ENCODE measurements around the gene OSBPL9. TPM values are rescaled to one million over a fixed set of nuclear protein-coding genes. Genes with fewer than 3 reads are reported as not detected.
A peak's percentile ranks its signal among the peaks of the same experiment; 100 is the strongest.
"Not testable (repeated sequence)": the region's sequence is repeated elsewhere in the genome, so short reads cannot be mapped to it uniquely, and the experiment has no call there.

The OSBPL9 gene
- total RNA-seq, 1 experiment from 2014 or later = 128 TPM

DNA sequence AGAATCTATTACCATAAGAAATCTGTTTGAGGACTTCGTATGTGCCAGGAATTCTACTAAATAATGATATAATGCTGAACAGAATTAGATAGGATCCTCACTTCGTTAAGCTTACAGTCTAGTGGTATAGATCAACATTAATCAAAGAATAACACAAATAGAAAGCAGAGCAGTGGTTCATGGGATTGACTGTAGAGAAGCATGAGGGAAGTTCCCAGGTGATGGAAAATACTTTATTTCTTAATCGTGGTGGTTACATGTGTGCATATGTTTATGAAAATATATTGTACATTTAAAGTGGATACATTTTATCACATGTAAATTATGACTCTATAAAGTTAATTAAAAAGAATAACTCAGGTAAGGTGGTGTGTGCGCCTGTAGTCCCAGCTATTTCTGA is 110.5 kb downstream of the OSBPL9 start:
- Histone ChIP-seq H3K27ac (ENCODE audit: low read length) (no peak overlapping the region), H3K4me3 (ENCODE audit: low read length) (no peak overlapping the region), H3K9me3 (ENCODE audit: low read length) (no peaks in the 10 kb centered on the region), H3K4me2 (ENCODE audit: low read depth, low read length, poor library complexity, severe bottlenecking) (no peak overlapping the region), H3K36me3 (ENCODE audit: insufficient read depth, low read length) (no peaks in the 10 kb centered on the region), H3K9ac (ENCODE audit: low read length) (no peak overlapping the region), H4K20me1 (ENCODE audit: insufficient read depth, low read depth, low read length) (peaks cover 8% of the 10 kb centered on the region; the same call in 1 of the 2 replicates), H3K27me3 (ENCODE audit: low read length) (no peaks in the 10 kb centered on the region), H3K79me2 (ENCODE audit: low read length) (peaks cover 26% of the 10 kb centered on the region), H3K9me2 (replicated peaks; ENCODE audit: insufficient read depth, low read length) (no peaks in the 10 kb centered on the region), H3K4me1 (ENCODE audit: low read length) (peaks cover 26% of the 10 kb centered on the region), H2AFZ (ENCODE audit: low read length) (no peak overlapping the region)
- no peak for DNase-seq

DNA sequence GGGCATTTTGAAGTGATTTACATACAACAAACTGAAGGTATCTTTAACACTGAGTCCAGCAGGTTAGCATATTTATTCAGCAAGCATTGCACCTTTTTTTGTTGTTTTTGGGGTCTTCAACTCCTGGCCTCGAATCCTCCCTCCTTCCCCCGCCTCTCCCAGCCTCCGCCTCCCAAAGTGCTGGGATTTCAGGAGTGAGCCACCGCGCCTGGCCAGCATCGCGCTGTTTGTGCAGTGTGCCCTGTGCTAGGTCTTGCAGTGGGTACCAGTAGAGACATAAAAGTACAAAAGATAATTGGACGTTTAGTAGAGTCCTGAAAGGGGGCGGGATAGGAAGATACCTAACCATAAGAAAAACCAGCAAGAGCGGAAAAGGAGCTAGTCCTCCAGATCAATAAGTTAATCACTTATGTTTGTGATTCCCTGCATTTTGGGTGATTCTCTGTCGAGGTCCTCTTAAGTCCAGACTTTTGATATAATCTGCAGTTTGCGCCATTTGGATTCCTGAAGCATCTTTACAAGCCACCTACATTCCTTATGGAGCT is 111.8 kb downstream of the OSBPL9 start:
- Histone ChIP-seq H3K36me3 (ENCODE audit: insufficient read depth, low read length) (no peaks in the 10 kb centered on the region), H3K4me2 (ENCODE audit: low read depth, low read length, poor library complexity, severe bottlenecking) (peak overlapping the region; percentile 94), H2AFZ (ENCODE audit: low read length) (peak overlapping the region; percentile 80), H3K4me3 (ENCODE audit: low read length) (peak overlapping the region; percentile 75), H3K27ac (ENCODE audit: low read length) (peak overlapping the region; percentile 66), H3K9ac (ENCODE audit: low read length) (peak overlapping the region; percentile 81), H4K20me1 (ENCODE audit: insufficient read depth, low read depth, low read length) (peaks cover 18% of the 10 kb centered on the region; the same call in 1 of the 2 replicates), H3K9me3 (ENCODE audit: low read length) (no peaks in the 10 kb centered on the region), H3K9me2 (replicated peaks; ENCODE audit: insufficient read depth, low read length) (no peaks in the 10 kb centered on the region), H3K4me1 (ENCODE audit: low read length) (peaks cover 31% of the 10 kb centered on the region), H3K27me3 (ENCODE audit: low read length) (no peaks in the 10 kb centered on the region), H3K79me2 (ENCODE audit: low read length) (peaks cover 39% of the 10 kb centered on the region)
- peak; percentile 54 for DNase-seq

DNA sequence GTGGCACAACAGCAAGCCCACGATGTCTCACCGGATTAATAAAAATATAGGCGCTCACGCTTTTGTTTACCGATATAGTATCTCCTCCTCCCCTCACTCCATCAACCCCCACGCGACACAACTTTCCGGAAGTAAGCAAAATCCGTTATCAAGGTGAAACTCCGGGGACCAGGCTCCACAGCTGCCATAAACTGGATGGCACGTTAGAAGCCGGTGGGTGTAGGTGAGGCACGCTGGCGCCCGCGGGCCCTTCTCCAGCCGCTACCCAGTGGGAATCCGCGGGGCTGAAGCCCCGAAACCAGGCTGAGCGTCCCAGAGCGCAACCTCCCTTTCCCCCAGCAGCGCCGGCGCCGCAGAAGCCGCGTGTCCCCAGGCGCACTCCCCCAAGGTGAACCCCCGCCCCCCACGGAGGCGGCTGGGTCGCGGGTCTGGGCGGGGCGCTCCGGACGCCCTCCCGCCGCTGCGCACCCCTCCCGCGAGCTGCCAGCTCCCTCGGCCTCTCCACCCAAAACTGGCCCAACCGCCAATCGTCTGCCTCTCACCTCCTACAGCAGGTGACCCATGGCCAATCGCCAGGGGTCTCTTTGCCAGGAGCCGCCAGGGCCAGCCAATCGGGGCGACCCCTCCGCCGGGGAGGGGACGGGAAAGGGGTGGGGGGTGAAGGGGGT is 112.4 kb downstream of the OSBPL9 start:
- Histone ChIP-seq H3K9ac (ENCODE audit: low read length) (peak overlapping the region; percentile 89), H4K20me1 (ENCODE audit: insufficient read depth, low read depth, low read length) (peaks cover 23% of the 10 kb centered on the region; the same call in 1 of the 2 replicates), H2AFZ (ENCODE audit: low read length) (peak overlapping the region; percentile 80), H3K27ac (ENCODE audit: low read length) (peak overlapping the region; percentile 66), H3K27me3 (ENCODE audit: low read length) (no peaks in the 10 kb centered on the region), H3K4me2 (ENCODE audit: low read depth, low read length, poor library complexity, severe bottlenecking) (peak overlapping the region; percentile 94), H3K4me3 (ENCODE audit: low read length) (peak overlapping the region; percentile 75), H3K9me3 (ENCODE audit: low read length) (no peaks in the 10 kb centered on the region), H3K9me2 (replicated peaks; ENCODE audit: insufficient read depth, low read length) (no peaks in the 10 kb centered on the region), H3K36me3 (ENCODE audit: insufficient read depth, low read length) (no peaks in the 10 kb centered on the region), H3K4me1 (ENCODE audit: low read length) (peaks cover 31% of the 10 kb centered on the region), H3K79me2 (ENCODE audit: low read length) (peaks cover 45% of the 10 kb centered on the region)
- DNase-seq = peak; percentile 99

DNA sequence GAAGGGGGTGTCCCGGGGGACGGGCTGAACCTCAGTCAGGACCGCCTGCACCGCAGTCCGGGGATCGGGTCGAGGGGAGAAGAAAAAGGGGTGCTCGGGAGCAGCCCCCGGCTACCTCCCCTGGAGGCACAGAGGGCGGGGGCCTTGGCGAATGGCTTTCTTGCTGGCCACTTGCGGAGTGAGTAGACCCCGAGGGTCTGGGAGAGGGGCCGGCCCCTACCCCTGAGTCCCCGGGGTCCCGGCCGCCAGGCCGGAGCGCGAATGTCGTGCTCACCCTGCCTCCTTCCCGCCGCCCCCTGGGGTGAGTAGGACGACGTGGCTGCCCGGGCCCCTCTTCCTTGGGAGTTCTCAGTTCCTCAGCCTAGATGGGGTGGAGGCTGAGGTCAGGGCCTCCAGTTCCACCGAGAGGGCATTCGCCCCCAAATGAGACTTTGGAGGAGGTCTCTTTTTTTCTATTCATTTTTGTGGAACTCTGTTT is 113.0 kb downstream of the OSBPL9 start:
- Histone ChIP-seq H3K27ac (ENCODE audit: low read length) (peak overlapping the region; percentile 56; the same call in 1 of the 2 replicates), H3K4me3 (ENCODE audit: low read length) (peak overlapping the region; percentile 75), H3K9me3 (ENCODE audit: low read length) (no peaks in the 10 kb centered on the region), H3K9me2 (replicated peaks; ENCODE audit: insufficient read depth, low read length) (no peaks in the 10 kb centered on the region), H3K36me3 (ENCODE audit: insufficient read depth, low read length) (no peaks in the 10 kb centered on the region), H3K4me2 (ENCODE audit: low read depth, low read length, poor library complexity, severe bottlenecking) (peak overlapping the region; percentile 89), H3K27me3 (ENCODE audit: low read length) (no peaks in the 10 kb centered on the region), H4K20me1 (ENCODE audit: insufficient read depth, low read depth, low read length) (peaks cover 26% of the 10 kb centered on the region; the same call in 1 of the 2 replicates), H3K4me1 (ENCODE audit: low read length) (peaks cover 31% of the 10 kb centered on the region), H2AFZ (ENCODE audit: low read length) (peak overlapping the region; percentile 60; the same call in 1 of the 2 replicates), H3K9ac (ENCODE audit: low read length) (peak overlapping the region; percentile 89), H3K79me2 (ENCODE audit: low read length) (peaks cover 51% of the 10 kb centered on the region)
- peak; percentile 67 for DNase-seq

DNA sequence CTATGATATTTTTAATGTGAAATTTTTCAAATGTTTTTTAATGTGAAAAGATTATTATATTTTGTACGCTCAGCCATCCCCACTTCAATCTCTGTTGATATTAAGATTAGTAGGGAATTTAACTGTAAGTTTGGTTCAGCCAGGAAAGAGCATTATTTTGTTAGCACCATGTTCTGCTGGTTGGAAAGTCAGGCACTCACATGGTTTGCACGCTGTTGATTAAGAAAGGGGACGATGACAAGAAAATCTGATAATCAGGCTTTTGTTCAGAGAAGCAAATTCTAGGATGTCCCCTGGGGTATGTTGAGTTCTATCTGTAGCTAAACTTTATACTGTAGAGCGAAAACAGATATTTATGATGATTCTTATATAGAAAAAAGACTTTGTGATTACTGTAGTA is 115.1 kb downstream of the OSBPL9 start:
- peak overlapping the region; percentile 89 for H3K4me2 ChIP-seq (ENCODE audit: low read depth, low read length, poor library complexity, severe bottlenecking)
- no peaks in the 10 kb centered on the region for H3K9me2 ChIP-seq (replicated peaks; ENCODE audit: insufficient read depth, low read length)
- DNase-seq = no peak
- H3K27me3 ChIP-seq (ENCODE audit: low read length) = no peaks in the 10 kb centered on the region
- no peak overlapping the region for H3K4me3 ChIP-seq (ENCODE audit: low read length)
- no peaks in the 10 kb centered on the region for H3K9me3 ChIP-seq (ENCODE audit: low read length)
- H3K27ac ChIP-seq (ENCODE audit: low read length) = no peak overlapping the region
- H2AFZ ChIP-seq (ENCODE audit: low read length) = no peak overlapping the region
- H3K9ac ChIP-seq (ENCODE audit: low read length) = no peak overlapping the region
- no peaks in the 10 kb centered on the region for H3K36me3 ChIP-seq (ENCODE audit: insufficient read depth, low read length)
- peaks cover 40% of the 10 kb centered on the region for H3K4me1 ChIP-seq (ENCODE audit: low read length)
- H3K79me2 ChIP-seq (ENCODE audit: low read length) = peaks cover 72% of the 10 kb centered on the region
- H4K20me1 ChIP-seq (ENCODE audit: insufficient read depth, low read depth, low read length) = peaks cover 41% of the 10 kb centered on the region; the same call in 1 of the 2 replicates

DNA sequence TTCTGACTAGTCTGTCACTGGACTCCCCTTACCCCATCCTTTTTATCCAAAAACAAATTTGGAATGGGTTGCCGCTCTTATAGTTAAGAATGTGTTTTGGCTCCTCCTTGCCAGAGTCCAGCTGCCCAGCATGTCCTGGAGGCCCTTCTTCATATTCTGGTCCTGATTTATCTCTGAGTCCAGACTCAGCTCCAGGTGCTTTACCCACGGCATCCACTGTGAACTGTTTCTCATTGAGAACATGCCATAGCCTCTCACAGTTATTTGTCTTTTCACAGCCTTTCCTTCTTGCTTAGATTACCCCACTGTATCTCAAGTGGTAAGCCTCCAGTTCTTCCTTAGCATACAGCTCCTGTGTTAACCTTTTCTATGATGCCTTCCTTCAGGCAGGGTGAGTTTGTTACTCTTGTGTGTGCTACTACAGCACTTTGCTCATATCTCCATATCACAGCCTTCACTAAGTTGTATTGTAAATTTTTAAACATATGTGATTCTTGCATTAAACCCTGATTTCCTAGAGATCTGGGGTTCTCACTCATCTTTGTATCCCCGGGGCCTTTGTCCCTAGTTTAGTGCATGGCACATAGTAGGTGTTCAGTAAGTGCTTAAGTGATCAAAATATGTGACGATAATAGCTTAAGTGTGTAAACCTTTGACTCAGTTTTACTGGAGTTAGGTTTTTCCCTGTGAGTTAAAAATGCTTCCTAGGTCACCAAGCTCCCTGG is 116.0 kb downstream of the OSBPL9 start:
- no peaks in the 10 kb centered on the region for H3K36me3 ChIP-seq (ENCODE audit: insufficient read depth, low read length)
- H3K9me2 ChIP-seq (replicated peaks; ENCODE audit: insufficient read depth, low read length) = no peaks in the 10 kb centered on the region
- no peak overlapping the region for H3K4me3 ChIP-seq (ENCODE audit: low read length)
- no peak overlapping the region for H3K4me2 ChIP-seq (ENCODE audit: low read depth, low read length, poor library complexity, severe bottlenecking)
- peaks cover 48% of the 10 kb centered on the region for H3K4me1 ChIP-seq (ENCODE audit: low read length)
- H2AFZ ChIP-seq (ENCODE audit: low read length) = no peak overlapping the region
- no peak overlapping the region for H3K9ac ChIP-seq (ENCODE audit: low read length)
- no peaks in the 10 kb centered on the region for H3K27me3 ChIP-seq (ENCODE audit: low read length)
- no peak for DNase-seq
- no peak overlapping the region for H3K27ac ChIP-seq (ENCODE audit: low read length)
- no peaks in the 10 kb centered on the region for H3K9me3 ChIP-seq (ENCODE audit: low read length)
- H4K20me1 ChIP-seq (ENCODE audit: insufficient read depth, low read depth, low read length) = peaks cover 44% of the 10 kb centered on the region
- H3K79me2 ChIP-seq (ENCODE audit: low read length) = peaks cover 79% of the 10 kb centered on the region

DNA sequence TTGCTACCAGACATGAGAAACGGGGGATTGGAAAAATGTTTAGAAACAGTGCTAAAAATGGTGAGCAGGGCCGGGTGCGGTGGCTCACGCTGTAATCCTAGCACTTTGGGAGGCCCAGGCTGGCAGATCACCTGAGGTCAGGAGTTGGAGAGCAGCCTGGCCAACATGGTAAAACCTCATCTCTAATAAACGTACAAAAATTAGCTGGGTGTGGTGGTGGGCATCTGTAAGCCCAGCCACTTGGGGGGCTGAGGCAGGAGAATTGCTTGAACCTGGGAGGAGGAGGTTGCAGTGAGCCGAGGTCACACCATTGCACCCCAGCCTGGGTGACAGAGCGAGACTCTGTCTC is 116.5 kb downstream of the OSBPL9 start:
- DNase-seq; H3K4me2 ChIP-seq (ENCODE audit: low read depth, low read length, poor library complexity, severe bottlenecking); H3K9me2 ChIP-seq (replicated peaks; ENCODE audit: insufficient read depth, low read length); H3K27me3 ChIP-seq (ENCODE audit: low read length); H3K9me3 ChIP-seq (ENCODE audit: low read length); H3K27ac ChIP-seq (ENCODE audit: low read length); H3K36me3 ChIP-seq (ENCODE audit: insufficient read depth, low read length); H2AFZ ChIP-seq (ENCODE audit: low read length); H3K9ac ChIP-seq (ENCODE audit: low read length); H3K4me3 ChIP-seq (ENCODE audit: low read length): not testable (repeated sequence)
- peaks cover 49% of the 10 kb centered on the region for H4K20me1 ChIP-seq (ENCODE audit: insufficient read depth, low read depth, low read length)
- peaks cover 84% of the 10 kb centered on the region for H3K79me2 ChIP-seq (ENCODE audit: low read length)
- H3K4me1 ChIP-seq (ENCODE audit: low read length) = peaks cover 48% of the 10 kb centered on the region
